H9 (cell line): ENCODE measurements around the gene EIF4E1B. TPM values are rescaled to one million over a fixed set of nuclear protein-coding genes. Genes with fewer than 3 reads are reported as not detected.
A peak's percentile ranks its signal among the peaks of the same experiment; 100 is the strongest.

Source experiments
- DNase-seq: peaks from one replicate; pipeline ENCODE4 v3.0.0-alpha.2; 2017
- H2AFZ ChIP-seq: one replicate; pipeline ENCODE4 v1.6.1; 2013; ENCODE audit warnings: mild to moderate bottlenecking, low read length, control low read depth, moderate library complexity
- H2AK5ac ChIP-seq: 2 replicates; pipeline ENCODE4 v1.6.1; 2013; ENCODE audit warnings: low read length, control low read depth, mixed read lengths; ENCODE audit not compliant: insufficient read length
- H2BK120ac ChIP-seq: one replicate; pipeline ENCODE4 v1.6.1; 2013; ENCODE audit warnings: low read depth, mild to moderate bottlenecking, low read length, control low read depth, inconsistent platforms; ENCODE audit not compliant: poor library complexity, severe bottlenecking
- H2BK12ac ChIP-seq: 2 replicates; pipeline ENCODE4 v1.6.1; 2013; ENCODE audit warnings: low read length, control low read depth, mixed read lengths, low read depth; ENCODE audit not compliant: insufficient read length
- H2BK15ac ChIP-seq: 2 replicates; pipeline ENCODE4 v1.6.1; 2013; ENCODE audit warnings: low read depth, low read length, control low read depth
- H2BK20ac ChIP-seq: one replicate; pipeline ENCODE4 v1.6.1; 2013; ENCODE audit warnings: low read depth, mild to moderate bottlenecking, low read length, control low read depth, inconsistent platforms; ENCODE audit not compliant: poor library complexity, severe bottlenecking
- H2BK5ac ChIP-seq: 2 replicates; pipeline ENCODE4 v1.6.1; 2013; ENCODE audit warnings: low read length, control low read depth, mixed read lengths; ENCODE audit not compliant: insufficient read length
- H3K14ac ChIP-seq: 2 replicates; pipeline ENCODE4 v1.6.1; 2013; ENCODE audit warnings: low read length, control low read depth; ENCODE audit not compliant: insufficient read depth
- H3K18ac ChIP-seq: 2 replicates; pipeline ENCODE4 v1.6.1; 2013; ENCODE audit warnings: low read depth, mild to moderate bottlenecking, mixed read lengths, low read length, control low read depth; ENCODE audit not compliant: insufficient read length
- H3K23ac ChIP-seq: 2 replicates; pipeline ENCODE4 v1.6.1; 2013; ENCODE audit warnings: low read length, control low read depth, mixed read lengths, low read depth; ENCODE audit not compliant: insufficient read length
- H3K23me2 ChIP-seq: 2 replicates; pipeline ENCODE4 v1.6.1; 2013; ENCODE audit warnings: low read depth, mild to moderate bottlenecking, mixed read lengths, low read length, control low read depth; ENCODE audit not compliant: insufficient read length, poor library complexity, severe bottlenecking
- H3K27ac ChIP-seq: 2 replicates; pipeline ENCODE4 v1.5.1; 2013; ENCODE audit warnings: low read length, control low read depth, mixed read lengths, low read depth; ENCODE audit not compliant: insufficient read length
- H3K27me3 ChIP-seq: 2 replicates; pipeline ENCODE4 v1.6.1; 2013; ENCODE audit warnings: low read length, control low read depth, inconsistent platforms; ENCODE audit not compliant: insufficient read depth
- H3K4ac ChIP-seq: 2 replicates; pipeline ENCODE4 v1.6.1; 2013; ENCODE audit warnings: low read depth, mild to moderate bottlenecking, control low read depth, inconsistent platforms, low read length, moderate library complexity
- H3K4me1 ChIP-seq: 2 replicates; pipeline ENCODE4 v1.6.1; 2013; ENCODE audit warnings: low read length, control low read depth, inconsistent platforms; ENCODE audit not compliant: insufficient read depth
- H3K4me2 ChIP-seq: 2 replicates; pipeline ENCODE4 v1.6.1; 2013; ENCODE audit warnings: low read length, control low read depth, mixed read lengths; ENCODE audit not compliant: insufficient read length, insufficient read depth
- H3K56ac ChIP-seq: 2 replicates; pipeline ENCODE4 v1.6.1; 2013; ENCODE audit warnings: low read depth, mild to moderate bottlenecking, mixed read lengths, low read length, control low read depth; ENCODE audit not compliant: insufficient read length
- H3K79me1 ChIP-seq: 2 replicates; pipeline ENCODE4 v1.6.1; 2013; ENCODE audit warnings: low read depth, mild to moderate bottlenecking, moderate library complexity, low read length, control low read depth, inconsistent platforms; ENCODE audit not compliant: insufficient read depth, poor library complexity, severe bottlenecking
- H3K79me2 ChIP-seq: 2 replicates; pipeline ENCODE4 v1.6.1; 2013; ENCODE audit warnings: low read length, control low read depth, inconsistent platforms; ENCODE audit not compliant: insufficient read depth
- H3K9ac ChIP-seq: 2 replicates; pipeline ENCODE4 v1.6.1; 2013; ENCODE audit warnings: low read length, control low read depth, mixed read lengths; ENCODE audit not compliant: insufficient read length; ENCODE audit errors: extremely low read depth
- H3K9me3 ChIP-seq: one replicate; pipeline ENCODE4 v1.6.1; 2013; ENCODE audit warnings: low read depth, low read length, inconsistent platforms; ENCODE audit not compliant: control insufficient read depth
- H3T11ph ChIP-seq: one replicate; pipeline ENCODE4 v1.6.1; 2013; ENCODE audit warnings: mild to moderate bottlenecking, low read length, control low read depth, inconsistent platforms
- H4K20me1 ChIP-seq: one replicate; pipeline ENCODE4 v1.6.1; 2013; ENCODE audit not compliant: control insufficient read depth, insufficient read length, insufficient read depth
- H4K5ac ChIP-seq: 2 replicates; pipeline ENCODE4 v1.6.1; 2013; ENCODE audit warnings: low read depth, mild to moderate bottlenecking, mixed read lengths, low read length, control low read depth; ENCODE audit not compliant: insufficient read length
- H4K8ac ChIP-seq: replicated peaks from 2 replicates; pipeline ENCODE4 v1.6.1; 2013; ENCODE audit warnings: low read length, control low read depth, mixed read lengths, low read depth; ENCODE audit not compliant: insufficient read length
- H4K91ac ChIP-seq: 2 replicates; pipeline ENCODE4 v1.6.1; 2013; ENCODE audit warnings: low read depth, mild to moderate bottlenecking, moderate library complexity, mixed read lengths, low read length, control low read depth; ENCODE audit not compliant: insufficient read length
- H3K27ac Mint-ChIP-seq, 3 experiments: 2 replicates in 2 of 3; 3 replicates in 1 of 3; pipeline ENCODE4 v1.8.0; 2020 to 2021; ENCODE audit warnings: mixed read lengths in 3 of 3, mild to moderate bottlenecking in 1 of 3, moderate library complexity in 1 of 3
- H3K27me3 Mint-ChIP-seq: 2 replicates; pipeline ENCODE4 v1.8.0; 2021; ENCODE audit warnings: low read depth, mild to moderate bottlenecking, moderate library complexity, mixed read lengths
- H3K36me3 Mint-ChIP-seq, 3 experiments: 2 replicates in 2 of 3; 3 replicates in 1 of 3; pipeline ENCODE4 v1.8.0; 2020 to 2021; ENCODE audit warnings: low read depth in 3 of 3, mixed read lengths in 3 of 3; ENCODE audit not compliant: insufficient read depth in 1 of 3
- H3K4me1 Mint-ChIP-seq, 2 experiments: 2 replicates each; pipeline ENCODE4 v1.8.0; 2020; ENCODE audit warnings: mixed read lengths in 2 of 2
- H3K4me3 Mint-ChIP-seq, 2 experiments: 2 replicates in 1 of 2; 3 replicates in 1 of 2; pipeline ENCODE4 v1.8.0; 2020 to 2021; ENCODE audit warnings: mild to moderate bottlenecking in 2 of 2, mixed read lengths in 2 of 2, moderate library complexity in 1 of 2
- H3K9me3 Mint-ChIP-seq, 2 experiments: 2 replicates in 1 of 2; 3 replicates in 1 of 2; pipeline ENCODE4 v1.8.0; 2020; ENCODE audit warnings: mild to moderate bottlenecking in 2 of 2, mixed read lengths in 2 of 2, moderate library complexity in 1 of 2
- CTCF ChIP-seq: fragments of 200-600 bp; sonication (generic); conservative IDR thresholded peaks from 3 replicates; pipeline ENCODE4 v1.8.0; 2021; ENCODE audit warnings: antibody characterized with exemption, mild to moderate bottlenecking
- WGBS: extraction: QIAGEN DNeasy Blood & Tissue Kit; methylation state at CpG from one replicate; pipeline ENCODE4 v1.1.7; 2013; ENCODE audit warnings: missing lambda C conversion rate, low lambda C conversion rate, mixed read lengths; ENCODE audit not compliant: insufficient read length; ENCODE audit errors: extremely low coverage; 5-methylcytosine and 5-hydroxymethylcytosine counted together
- total RNA-seq: library from RNA; stranded (reverse); gene quantifications from 2 replicates; pipeline ENCODE4 v1.2.1, GENCODE V29; 2021

The EIF4E1B gene
- total RNA-seq, 1 experiment from 2014 or later = 1.3 TPM

GRCh38 chr5:176687881-176688280 is 57.4 kb downstream of the EIF4E1B start:
- no peak overlapping the region for H3K9ac ChIP-seq
- no peak overlapping the region for H3K14ac ChIP-seq
- H3K4me1 Mint-ChIP-seq = peaks cover 38 to 45% of the 10 kb centered on the region in 2 experiments
- no peak overlapping the region; a peak in 1 of 5 replicates for H3K4me3 Mint-ChIP-seq
- H3K4me1 ChIP-seq = no peaks in the 10 kb centered on the region; the same call in 1 of the 2 replicates
- H3K36me3 Mint-ChIP-seq = peaks cover 0 to 10% (median 0%) of the 10 kb centered on the region in 3 experiments; a peak in 2 of 7 replicates
- H4K5ac ChIP-seq = no peak overlapping the region
- no peaks in the 10 kb centered on the region for H3K79me2 ChIP-seq
- peak; percentile 87 for DNase-seq
- no peaks in the 10 kb centered on the region for H3K9me3 ChIP-seq
- H2BK120ac ChIP-seq = no peak overlapping the region
- H2AK5ac ChIP-seq = no peak overlapping the region
- TF ChIP-seq CTCF = no peak
- H3K18ac ChIP-seq = no peak overlapping the region
- no peak overlapping the region for H2BK20ac ChIP-seq
- H2BK5ac ChIP-seq = no peak overlapping the region
- no peak overlapping the region for H4K91ac ChIP-seq
- no peak overlapping the region for H3T11ph ChIP-seq
- no peak overlapping the region for H4K8ac ChIP-seq
- no peaks in the 10 kb centered on the region for H3K79me1 ChIP-seq
- no peak overlapping the region for H2BK15ac ChIP-seq
- no peak overlapping the region; a peak in 2 of 7 replicates for H3K27ac Mint-ChIP-seq
- no CpG with 5 or more reads among the region's 5 CpGs for WGBS
- no peak overlapping the region for H3K23ac ChIP-seq
- H4K20me1 ChIP-seq = no peaks in the 10 kb centered on the region
- no peak overlapping the region for H3K4ac ChIP-seq
- no peak overlapping the region for H2AFZ ChIP-seq
- no peak overlapping the region for H3K56ac ChIP-seq
- no peaks in the 10 kb centered on the region for H3K27me3 ChIP-seq
- peaks cover 5% of the 10 kb centered on the region for H3K27me3 Mint-ChIP-seq
- no peaks in the 10 kb centered on the region for H3K23me2 ChIP-seq
- no peak overlapping the region for H3K27ac ChIP-seq
- H2BK12ac ChIP-seq = no peak overlapping the region
- no peak overlapping the region for H3K4me2 ChIP-seq
- peaks cover 5 to 9% of the 10 kb centered on the region in 2 experiments; a peak in 4 of 5 replicates for H3K9me3 Mint-ChIP-seq
